Measurements from ENCODE around the gene ACSBG1.
A peak's percentile ranks its signal among the peaks of the same experiment; 100 is the strongest.

Gene ACSBG1

DNA sequence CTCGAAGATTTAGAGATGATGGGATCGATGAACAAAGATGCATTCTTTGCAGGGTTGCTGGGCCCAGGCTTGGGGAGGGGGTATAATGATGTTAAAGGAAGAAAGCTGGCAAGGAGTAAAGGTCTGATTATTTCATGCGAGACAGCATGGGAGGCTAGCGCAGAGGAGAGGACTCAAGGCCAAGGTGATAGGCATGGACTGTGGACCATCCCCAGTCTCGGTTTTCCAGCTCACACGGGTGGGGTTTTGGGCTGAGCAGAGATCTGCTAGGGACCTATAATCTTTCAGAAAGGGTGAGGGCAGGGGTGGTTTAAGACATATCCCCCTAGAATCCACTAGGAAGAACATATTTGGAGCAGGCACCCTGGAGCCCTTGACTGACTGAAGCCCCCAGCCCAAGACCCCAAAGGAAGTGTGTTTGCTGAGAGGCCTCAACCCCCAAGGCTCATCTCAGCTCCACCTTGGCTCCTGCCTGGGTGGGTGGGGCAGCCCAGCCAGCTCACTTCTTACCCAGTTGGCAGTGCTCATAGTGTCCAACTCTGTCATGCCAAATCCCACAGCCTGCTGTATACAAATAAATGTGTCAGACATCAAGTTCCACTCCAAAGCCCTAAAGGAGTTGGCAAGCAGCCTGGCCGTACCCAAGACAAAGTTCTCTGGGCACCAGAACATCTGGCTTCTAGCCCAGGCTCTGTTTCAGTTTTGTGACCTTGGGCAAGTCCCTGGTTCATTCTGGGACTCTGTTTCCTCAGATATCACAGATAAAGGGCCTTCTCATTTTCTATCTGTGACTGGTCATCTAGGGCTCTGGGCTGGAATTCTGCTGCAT, 17.9 kb downstream of the ACSBG1 start:
- no peak for DNase-seq

DNA sequence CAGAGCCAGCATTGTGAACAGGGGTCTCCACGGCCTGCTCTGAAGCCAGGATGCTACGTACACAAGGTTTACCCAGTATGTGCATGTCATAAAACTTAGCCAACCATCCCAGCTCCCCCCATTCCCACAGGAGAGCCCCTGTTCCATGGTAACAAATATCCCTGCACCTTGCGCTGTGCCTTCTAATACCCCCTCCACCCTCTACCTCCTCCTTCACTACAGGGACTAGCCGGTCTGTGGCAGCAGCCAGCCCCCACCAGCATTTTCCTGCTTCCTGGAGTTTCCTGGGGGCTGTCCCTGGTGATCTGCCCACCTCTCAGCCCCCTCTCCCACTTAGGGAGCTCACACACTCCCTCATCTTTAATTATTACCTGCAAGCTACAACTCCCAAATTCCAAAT, 20.4 kb downstream of the ACSBG1 start:
- no peak for DNase-seq

DNA sequence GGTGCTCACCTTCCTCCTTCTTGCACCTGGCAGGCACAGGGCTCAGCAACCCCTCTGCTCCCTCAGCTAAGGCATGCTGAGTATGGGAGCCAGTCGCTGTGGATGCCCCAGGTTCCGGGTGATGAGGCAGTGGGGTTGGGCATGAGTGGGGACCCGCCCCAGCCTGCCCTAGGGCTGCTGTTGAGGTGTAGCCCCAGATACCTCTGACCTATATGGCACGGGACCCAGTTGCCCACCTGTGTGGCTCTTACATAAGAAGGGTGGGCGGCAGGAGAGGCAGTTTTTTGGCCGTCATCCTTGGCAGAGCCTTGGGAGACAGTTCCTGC, 21.0 kb downstream of the ACSBG1 start:
- DNase-seq: no peak

- DNase-seq: no peak
Measured at GRCh38 chr15:78212546-78213424, 21.6 kb downstream of the ACSBG1 start.

GRCh38 chr15:78212008-78212407, 22.4 kb downstream of the ACSBG1 start:
- no peak for DNase-seq

GRCh38 chr15:78211189-78211921, 23.0 kb downstream of the ACSBG1 start:
- no peak for DNase-seq

DNA sequence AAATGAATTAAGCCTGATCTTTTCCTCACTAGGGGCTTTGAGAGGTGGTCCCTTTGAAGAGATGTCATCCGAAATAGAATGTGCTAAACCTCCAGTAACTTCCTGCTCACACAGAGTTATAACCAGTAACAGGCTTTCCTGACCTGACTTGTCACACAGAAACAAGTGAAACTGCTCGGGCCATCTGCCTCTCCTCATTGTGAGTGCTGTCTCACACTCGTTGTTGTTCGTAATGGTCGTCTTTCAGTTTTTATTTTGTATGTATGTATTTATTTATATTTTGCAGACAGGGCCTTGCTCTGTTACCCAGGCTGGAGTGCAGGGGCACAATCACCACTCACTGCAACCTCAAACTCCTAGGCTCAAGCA, 24.0 kb downstream of the ACSBG1 start:
- no peak for DNase-seq

DNA sequence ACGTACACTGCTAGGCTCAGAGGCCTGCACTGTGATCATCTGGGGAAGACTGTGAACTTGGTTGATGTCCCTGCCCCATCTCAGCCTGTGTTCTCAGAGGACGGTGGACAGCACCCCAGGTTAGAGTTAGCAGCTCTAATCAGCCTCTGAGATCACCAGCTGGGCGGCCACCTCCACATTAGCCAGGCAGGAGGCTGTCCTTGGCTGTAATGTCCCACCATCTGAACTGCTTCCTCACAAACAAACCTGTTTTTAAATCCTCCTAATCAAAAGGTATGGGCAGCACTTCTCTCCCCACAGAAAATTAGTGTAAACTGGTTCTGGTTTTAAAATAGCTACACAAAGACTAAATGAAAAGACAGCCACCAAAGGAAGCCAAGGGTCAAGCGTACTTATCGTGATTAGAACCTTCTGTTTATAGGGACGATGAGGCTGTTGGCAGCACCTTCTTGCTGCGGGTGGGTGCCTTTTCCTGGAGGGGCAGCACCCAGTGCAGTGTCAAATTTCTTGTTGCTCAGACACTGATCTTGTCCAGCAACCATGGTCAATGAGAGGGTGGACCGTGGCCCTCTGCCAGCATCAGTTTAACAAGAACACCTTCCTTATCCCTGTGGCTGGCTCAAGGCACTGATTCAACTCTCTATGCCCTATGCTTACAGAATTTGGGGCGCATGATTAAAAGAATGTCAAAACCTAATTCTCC, 24.6 kb downstream of the ACSBG1 start:
- no peak for DNase-seq

DNA sequence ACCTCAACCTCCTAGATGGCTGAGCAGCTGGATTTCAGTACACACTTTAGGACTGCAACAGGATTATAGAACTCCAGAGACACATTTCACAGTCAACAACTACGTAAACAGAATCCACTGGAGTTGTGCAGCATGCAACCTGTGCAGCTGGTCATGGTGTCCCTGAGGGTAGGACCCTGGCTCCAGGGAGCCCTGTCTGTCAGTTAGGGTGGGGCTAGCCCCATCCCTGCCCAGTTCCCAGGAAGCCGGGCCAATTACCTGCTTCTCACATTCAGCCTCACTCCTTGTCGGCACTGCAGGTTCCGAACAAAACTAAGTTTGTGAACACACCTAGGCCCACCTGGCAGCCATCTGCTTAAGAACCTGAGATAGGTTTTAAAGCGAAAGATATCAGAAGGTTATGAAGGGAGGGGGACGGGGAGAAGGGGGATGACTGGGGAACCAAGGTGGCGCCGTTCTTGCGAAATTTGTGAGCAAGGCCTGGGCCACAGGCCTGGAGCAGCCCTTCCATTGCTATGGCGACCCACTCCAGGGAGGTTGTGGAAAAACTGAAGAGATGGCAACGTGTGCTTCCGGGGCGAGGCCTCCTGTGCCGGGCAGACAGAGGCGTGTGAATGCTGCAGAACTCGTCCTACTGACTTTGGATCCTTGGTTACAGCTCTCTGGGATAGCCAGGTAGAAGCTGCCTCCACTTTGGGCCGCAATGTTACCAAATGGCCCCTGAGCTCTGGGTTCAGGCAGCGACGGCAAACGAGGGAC, 25.3 kb downstream of the ACSBG1 start:
- DNase-seq: no peak

GRCh38 chr15:78208341-78208844, 26.0 kb downstream of the ACSBG1 start:
- no peak for DNase-seq

GRCh38 chr15:78207641-78208340, 26.6 kb downstream of the ACSBG1 start:
- DNase-seq: no peak

GRCh38 chr15:78207110-78207458, 27.3 kb downstream of the ACSBG1 start:
- DNase-seq: no peak

DNA sequence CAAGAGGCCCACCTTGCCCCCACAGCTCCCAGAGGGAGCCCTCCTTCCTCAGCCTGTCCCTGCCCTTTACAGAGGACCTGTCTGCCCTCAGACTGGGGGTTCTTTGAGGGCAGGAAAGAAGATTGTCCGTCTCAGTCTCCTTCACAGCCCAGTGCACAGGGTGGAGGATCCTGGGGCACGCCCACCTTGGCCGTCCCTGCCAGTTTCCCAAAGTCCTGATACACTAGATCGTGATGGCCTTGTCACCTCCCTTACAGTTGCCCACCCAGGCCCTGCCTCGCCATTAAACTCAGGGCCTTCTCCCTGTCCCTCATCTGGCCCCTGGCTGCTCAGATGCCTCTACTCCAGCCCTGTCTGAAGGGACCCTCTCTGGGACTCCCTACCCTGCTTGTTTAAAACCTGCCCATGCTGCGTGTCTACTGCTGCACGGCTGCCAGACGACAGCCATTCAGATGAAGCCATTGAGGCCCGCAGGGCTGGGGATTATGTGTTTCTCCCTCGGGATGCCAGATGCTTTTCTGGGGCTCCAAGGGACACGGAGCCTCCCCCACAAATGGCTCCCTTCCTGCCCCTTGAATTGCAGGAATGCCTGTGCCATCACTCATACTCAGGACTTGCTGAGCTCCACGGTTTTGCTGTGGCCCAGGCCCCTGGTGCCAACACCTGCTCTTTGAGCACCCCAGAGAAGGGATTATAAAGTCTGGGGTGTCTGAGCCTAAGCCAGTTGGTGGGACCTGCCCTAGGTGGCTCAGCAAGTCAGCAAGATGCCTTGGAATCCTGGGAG, 27.8 kb downstream of the ACSBG1 start:
- no peak for DNase-seq

- no peak for DNase-seq
Measured at GRCh38 chr15:78205856-78206255, 28.5 kb downstream of the ACSBG1 start.

- no peak for DNase-seq
Measured at GRCh38 chr15:78205337-78205736, 29.0 kb downstream of the ACSBG1 start.

DNA sequence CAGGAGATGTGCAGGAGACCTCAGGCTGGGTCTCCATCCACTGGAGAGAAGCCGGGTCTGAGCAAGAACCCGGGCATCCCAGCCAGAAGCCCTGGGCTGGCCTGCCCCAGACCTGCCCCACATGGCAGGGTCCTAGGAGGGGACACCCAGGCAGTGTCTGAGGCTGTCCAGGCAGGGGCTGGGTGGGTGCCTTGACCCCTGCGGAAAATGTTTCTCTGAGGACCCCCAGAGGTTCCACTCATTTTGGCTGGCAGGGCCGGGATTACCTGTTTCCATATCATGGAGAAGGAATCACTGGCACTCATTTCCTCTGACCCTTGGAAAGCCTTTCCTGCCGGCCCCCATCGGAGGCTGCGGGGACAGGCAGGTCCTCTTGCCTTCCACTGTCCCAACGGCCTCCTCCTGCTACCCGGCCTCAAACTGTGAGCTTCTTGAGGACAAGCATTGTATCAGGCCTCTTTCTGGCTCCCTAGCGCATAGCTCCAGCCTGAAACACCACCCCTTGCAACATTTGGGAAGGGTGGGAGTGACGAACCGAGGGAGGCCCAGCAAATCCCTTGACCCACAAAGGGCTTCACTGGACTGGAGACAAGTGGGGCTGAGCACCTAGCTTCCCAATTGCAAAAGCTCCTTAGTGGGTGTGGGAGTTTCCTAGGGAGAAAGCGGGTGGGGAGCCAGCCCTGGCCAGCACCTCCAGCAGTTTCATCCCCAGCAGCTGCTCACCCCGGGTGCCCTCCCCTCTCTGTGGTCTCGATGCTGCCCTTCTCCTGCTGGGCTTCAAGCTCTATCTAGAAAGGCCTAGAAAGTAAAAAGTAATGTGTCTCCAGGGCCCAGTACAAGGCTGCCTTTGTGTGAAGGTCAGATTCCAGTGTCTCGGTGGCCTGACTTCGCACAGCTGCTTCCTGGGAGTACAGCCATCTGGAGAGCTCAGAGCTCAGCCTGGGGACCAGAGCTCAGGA, 29.7 kb downstream of the ACSBG1 start:
- peak in 1 of 2 experiments; percentile 24 for DNase-seq

- no peak for DNase-seq
Measured at GRCh38 chr15:78203346-78204225, 30.8 kb downstream of the ACSBG1 start.

Data from NCI-H526 (cell line).